Lung microvascular endothelial cell (primary cell): ENCODE data around the gene SMIM17. TPM values are rescaled to one million over a fixed set of nuclear protein-coding genes. Genes with fewer than 3 reads are reported as not detected.

ENCODE experiments used
- total RNA-seq: library from RNA; depleted of rRNA; stranded (reverse); fragments of >200 nt; gene quantifications from 2 replicates; pipeline ENCODE4 v1.2.1, GENCODE V29; 2014

SMIM17 gene
- total RNA-seq, 1 donor from 2014 or later: 0.20 TPM

Other genes starting within 250 kb of the SMIM17 start
- 2.0 and 4.0 TPM in 2 replicates for gene ZNF582, start 249.6 kb upstream of the SMIM17 start, total RNA-seq
- gene ZNF583, start 238.8 kb upstream of the SMIM17 start, total RNA-seq: 2.0 and 5.8 TPM in 2 replicates
- gene ZNF667, start 165.8 kb upstream of the SMIM17 start, total RNA-seq: 1.5 and 2.8 TPM in 2 replicates
- gene ZNF471, start 135.3 kb upstream of the SMIM17 start, total RNA-seq: 0.65 and 1.6 TPM in 2 replicates
- 4.1 and 5.8 TPM in 2 replicates for gene ZFP28, start 104.2 kb upstream of the SMIM17 start, total RNA-seq
- 3.1 and 4.2 TPM in 2 replicates for gene ZNF470, start 75.7 kb upstream of the SMIM17 start, total RNA-seq
- gene ZNF71, start 47.9 kb upstream of the SMIM17 start, total RNA-seq: 9.2 and 10.1 TPM in 2 replicates
- gene ZNF835, start 28.6 kb downstream of the SMIM17 start, total RNA-seq: under 0.01 and 0.99 TPM in 2 replicates
- gene PEG3, start 197.6 kb downstream of the SMIM17 start, total RNA-seq: under 0.01 and 1.6 TPM in 2 replicates
- not detected in 2 replicates for gene ZIM2, start 197.6 kb downstream of the SMIM17 start, total RNA-seq